GM21367 (cell line): Measurements from ENCODE around the gene HHAT.

Source experiments
- ATAC-seq: cut with Tn5 transposase; IDR thresholded peaks from one replicate; pipeline ENCODE4 v1.9.1; 2021; ENCODE audit not compliant: unreplicated experiment

Gene HHAT

DNA sequence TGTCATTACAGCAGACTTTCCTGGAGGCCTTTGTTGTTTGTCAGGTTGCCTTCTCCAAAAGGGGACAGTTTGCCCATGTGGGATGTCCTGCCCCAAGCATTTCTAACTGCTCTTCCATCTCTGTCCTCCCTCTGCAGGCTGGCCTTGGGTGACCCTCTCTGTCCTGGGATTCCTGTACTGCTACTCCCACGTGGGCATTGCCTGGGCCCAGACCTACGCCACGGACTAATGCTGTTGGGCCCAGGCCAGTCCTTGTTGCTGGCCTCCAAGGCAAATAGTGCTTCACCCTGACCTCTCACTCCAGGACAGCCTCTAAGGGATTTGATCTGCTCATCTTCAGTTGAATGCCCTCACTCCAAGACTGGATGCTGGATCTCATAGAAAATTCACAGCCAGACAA lies 345.4 kb downstream of the HHAT start:
- no peak for ATAC-seq

DNA sequence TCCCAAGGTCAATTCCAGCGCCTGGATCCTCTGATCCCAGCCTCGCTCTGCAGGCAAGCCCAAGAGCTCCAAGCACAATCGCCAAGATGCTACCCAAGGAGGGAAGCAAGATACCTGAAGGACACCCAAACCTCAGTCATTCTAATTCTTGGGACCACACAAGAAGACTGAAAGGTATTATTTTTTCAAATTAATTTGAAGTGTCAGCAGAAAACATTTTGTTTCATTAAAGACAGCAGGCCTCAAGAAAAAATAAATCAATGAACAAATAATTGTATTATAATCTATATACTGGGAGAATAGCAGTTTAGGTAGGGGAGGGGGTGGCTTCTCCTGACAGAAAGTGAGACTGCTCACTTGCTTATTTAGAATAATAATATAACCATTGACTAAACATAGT lies 347.8 kb downstream of the HHAT start:
- no peak for ATAC-seq

DNA sequence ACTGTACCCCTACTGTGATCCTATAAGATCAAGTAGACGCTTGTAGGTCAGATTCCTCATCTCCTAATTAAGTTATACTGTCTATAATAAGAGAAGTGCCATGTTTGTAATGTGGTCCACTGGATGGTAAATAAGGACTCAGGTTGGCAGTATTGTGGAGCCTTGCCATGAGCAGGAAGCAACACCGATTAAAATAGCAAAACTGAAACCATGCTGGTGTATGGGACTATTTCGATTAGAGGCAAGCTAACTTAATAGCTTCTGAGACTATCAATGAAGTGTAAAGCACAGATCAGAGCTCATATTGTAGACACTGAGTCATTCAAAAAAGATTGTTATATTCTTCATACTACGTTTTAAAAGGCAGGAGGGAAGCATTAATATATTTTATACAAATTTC lies 348.8 kb downstream of the HHAT start:
- peak; percentile 83 for ATAC-seq

DNA sequence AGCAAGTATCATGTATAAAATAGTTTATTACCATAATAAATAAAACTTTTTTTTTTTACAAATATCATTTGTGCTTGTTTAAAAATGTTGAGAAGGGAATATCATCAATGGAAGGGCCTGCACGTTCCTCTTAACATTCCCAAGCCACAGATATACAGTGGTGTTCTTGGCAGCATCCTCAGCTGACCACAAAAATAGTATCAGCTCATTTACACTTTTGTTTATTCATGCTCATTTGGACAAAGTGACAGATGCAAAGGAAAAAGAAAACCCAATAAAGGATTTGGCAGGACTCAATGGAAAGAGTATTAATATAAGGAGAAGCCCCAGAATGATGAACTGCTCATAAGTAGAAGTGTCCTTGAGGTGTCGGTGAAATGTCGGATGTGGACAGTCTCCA lies 349.6 kb downstream of the HHAT start:
- ATAC-seq: no peak

DNA sequence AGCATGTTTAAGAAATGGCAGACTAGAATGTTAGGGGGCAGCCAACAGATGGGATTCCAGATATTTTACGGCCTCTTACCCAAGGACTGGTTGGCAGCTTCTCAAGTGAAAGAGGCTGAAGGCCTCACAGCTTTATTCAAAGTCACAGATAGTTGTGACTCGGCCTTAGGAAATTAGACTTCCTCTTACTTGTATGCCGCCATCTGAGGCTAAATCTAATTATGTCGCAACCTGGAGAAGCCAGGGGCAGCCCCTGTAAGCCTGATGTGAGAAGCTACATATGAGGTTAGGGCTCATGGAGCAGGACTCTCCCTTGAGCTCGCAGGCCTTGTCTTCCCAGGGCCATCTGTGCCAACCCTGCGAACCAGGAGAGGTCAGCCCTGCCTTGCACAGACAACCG lies 352.5 kb downstream of the HHAT start:
- no peak for ATAC-seq

DNA sequence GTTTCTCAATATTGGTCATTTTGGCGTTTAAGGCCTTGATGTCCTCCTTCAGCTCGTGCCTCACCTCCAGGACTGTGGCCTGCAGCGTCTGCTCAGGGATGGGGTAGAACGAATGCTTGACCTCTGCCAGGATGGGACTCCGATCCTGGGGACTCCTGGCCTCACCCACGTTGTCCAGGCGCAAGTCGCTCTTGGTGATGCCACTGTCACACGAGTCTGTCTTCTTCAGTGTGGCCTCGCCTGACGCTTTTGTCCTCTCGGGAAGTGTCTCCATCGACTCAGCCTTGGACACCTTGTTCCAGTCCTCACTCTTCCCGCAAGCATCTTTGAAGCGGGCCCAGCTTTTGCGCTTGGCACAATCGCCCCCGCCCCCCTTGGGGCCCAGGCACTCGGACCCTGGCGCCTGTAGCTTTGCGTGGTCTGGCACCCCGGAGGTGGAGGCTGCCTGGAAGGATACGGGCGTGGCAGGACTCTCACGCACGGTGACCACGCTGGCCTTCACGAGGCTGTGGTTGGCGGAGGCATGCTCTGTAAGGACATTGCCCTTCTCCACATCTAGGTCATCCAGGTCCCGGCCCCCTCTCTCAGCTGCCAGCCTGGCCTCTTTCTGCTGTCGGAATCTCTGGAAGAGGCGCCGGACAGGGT lies 354.8 kb downstream of the HHAT start:
- ATAC-seq: no peak

DNA sequence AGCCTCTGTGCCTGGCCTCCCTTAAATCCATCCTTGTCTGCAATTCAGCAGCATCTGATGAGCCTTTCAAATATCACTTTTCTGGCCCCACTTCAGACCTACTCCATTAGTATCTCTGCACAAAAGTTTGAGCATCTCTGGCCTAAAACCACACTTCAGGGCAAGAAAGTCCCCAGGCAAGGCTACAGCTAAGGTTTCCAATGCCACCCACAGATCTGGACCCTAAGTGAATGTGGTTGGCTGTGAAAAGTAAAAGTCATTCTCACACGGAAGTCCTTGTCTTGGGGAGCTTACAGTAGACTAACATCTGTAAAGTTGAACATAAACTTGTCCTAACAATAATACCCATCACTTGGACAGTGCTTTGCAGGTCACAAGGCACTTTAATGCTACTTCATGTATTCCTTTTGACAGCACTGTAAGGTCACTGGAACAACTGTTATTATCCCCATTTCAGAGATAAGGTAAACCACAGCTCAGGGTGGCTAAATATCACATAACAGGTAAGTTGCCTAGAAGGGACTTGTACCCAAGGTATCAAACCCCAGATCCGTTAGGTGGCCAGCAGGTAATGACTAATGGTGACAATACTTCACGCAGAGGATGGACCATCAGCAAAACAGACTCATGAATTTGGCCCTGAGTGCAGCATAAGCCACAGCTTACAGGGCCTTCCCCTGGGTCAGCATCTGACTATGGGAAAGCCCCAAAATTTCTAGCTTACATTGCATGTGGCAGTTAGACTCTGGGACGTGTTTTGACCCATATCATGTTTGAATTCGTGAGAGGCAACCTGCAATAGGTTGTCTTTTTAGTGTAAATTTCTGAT lies 356.0 kb downstream of the HHAT start:
- peak; percentile 76 for ATAC-seq

DNA sequence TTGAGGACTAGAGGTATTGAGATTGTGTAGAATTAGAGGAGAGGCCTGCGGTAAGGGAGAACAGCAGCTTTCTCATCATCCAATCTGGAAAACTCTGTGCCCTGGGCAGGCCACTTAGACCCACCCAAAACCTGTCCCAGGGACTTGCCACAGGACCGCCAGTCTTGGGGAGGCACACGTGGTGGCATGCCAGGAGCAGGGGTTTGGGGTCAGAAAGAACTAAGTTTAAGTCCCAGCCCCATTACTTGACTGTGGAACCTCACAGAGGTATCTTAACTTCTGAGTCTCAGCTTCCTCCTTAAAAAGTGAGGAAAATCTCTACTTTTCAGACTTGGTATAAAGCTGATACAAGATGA lies 356.6 kb downstream of the HHAT start:
- no peak for ATAC-seq

DNA sequence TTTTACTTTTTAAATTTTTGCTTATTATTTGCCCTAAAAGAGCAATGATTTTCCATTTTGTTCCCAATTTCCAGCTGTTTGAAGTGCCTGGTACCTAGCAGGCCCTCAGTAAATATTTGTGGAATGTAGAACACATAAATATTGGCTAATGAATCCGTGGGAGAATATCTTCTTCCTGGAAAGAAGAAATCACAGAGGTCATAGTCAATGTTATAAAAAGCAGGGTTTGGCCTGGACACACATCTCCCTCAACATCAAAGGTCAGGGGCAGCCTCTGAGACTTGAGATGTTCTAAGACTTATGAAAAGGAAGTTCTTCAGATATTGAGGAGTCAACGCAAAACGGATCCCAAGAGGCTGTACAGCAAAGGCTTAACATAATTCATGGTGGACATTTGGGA lies 358.1 kb downstream of the HHAT start:
- ATAC-seq: no peak

DNA sequence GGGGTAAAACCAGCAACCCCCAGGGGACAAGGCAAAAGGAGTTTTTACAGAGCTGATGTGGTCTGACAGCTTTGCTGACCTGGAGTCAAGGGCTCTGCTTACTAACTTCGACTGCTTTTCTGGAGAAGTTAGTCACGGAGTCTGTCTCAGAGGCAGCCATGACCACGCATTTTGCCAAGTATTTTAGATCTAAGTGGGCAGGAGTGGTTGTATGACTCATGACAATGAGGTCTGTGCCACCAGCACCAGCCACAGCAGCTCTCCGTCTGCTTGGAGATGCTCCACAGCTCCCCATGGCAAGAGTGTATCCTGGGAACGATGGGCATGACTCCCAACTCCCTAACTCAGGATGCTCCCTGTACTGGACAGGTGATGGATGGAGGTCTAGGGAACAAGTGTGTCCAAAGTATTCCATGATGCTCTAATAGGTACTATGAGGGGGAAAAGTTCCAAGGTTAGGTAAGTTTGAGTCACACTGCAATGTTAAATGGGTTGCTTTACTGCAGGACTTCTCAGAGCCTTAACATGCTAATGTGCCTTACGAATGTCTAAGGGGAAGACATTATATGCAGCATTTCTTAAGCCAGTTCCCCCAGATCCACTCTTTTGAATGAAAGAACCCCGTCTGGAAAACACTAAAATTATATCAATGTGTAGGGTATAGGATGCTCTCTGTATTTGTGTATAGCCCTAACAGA lies 359.0 kb downstream of the HHAT start:
- ATAC-seq: no peak

DNA sequence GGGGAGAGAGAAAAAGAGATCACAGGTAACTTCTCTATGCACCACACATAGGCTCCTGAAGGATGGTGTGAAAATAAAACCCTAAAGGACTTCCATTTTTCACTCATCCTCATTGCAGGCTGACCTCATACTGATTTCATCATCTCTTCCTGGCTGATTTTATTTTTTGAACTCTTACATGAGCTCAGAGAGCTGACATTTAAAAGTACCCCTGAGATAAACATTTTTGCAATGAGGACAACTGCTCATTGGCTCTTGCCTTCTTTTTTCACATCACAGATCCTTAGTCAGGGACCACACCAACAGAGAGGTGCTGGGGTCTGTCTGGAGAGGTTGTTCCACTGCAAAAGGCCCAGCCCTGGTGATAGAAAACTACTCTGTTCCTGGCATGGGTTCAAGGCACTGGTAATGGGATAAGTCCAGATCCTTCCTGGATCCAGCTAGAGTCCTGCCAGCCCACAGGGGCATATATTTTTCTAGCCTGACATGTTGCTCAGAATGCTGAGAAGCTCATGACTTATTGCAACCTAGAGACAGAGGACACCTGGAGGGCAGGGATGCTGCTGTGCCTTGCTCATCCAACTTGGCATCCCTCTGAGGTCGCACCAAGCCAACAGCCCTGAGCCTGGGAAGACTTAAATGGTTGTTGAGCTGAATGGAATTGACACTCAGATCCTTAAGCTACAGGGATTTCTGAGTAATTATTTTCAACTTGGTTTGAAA lies 360.0 kb downstream of the HHAT start:
- ATAC-seq: no peak

DNA sequence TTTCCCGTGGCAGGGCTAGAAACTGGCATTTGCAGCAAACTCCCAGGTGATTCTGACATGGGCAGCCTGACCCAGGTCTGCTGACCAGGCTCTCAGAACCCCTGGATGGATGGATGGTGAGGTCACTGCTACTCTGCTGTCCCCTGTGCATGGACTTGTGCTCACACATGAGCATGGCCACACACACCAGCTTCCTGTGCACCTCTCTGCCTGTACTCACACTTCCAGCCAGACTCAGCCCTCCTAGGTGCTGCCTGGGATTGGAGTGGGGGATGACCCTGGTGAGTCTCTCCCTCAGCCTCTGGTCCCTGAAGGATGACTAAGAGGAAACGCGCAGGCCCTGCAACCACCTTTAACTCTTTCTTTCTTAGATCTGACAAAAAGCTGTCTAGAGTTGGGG lies 361.1 kb downstream of the HHAT start:
- ATAC-seq: no peak

DNA sequence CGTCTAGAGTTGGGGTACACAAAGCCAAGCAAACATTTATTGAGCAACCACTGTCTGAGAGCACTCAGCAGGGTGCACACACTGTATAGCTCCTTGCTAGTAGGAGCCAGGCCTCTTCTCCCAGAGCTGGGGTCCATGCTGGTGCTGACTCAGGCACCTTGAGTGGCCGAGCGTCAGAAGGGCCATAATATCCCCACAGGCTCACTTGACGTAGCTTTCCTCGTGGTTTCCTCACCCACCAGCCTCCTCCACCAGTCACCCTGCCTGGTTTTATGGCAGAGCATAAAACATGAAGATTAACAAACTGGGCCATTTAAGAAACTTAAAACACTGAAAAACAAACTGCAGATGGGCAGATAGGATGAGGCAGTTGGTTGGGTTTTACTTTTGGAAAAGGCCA lies 361.5 kb downstream of the HHAT start:
- ATAC-seq: no peak

DNA sequence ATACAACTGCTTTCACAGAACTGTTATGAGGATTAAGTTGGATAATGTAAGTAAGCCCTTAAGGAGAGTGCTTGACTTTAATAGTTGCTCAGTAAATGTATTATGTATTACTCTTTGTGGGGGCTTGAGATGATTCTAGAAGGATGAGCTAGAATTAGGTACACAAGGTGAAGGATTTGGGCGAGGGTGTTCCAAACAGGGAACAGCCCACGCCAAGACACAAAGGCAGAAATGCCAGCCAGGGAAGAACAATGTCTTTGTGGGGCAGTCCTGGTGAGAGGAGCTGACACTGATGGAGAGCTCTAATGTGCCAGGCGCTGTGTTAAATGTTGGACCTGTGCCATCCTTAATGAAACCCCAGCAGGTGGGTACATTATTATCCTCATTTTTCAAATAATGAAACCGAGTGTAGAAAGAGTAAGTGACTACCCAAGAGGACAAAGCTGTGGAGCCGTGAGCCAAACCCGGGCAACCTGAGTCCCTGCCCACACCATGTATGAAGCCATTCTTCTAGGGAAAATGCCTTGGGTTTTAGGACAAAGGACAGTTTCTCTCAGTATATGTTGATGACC lies 362.4 kb downstream of the HHAT start:
- ATAC-seq: no peak

DNA sequence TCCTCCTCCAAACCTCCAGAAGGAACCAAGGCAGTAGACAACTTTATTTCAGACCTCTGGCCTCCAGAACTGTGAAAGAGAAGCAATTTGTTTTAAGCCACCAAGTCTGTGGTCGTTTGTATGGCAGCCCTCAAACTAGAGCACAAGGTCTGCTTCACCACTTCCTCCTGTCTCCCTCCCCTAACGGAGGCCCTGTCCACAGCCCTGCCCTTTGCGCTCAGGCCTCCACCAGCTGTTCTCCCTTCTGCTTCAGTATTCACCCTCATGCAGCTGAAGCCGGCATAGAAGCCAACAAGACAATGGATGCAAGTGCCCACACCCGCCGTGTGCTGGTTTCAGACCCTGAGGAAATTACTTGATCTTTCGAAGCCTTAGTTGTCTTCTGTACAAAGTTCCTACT lies 364.1 kb downstream of the HHAT start:
- ATAC-seq: peak; percentile 37

DNA sequence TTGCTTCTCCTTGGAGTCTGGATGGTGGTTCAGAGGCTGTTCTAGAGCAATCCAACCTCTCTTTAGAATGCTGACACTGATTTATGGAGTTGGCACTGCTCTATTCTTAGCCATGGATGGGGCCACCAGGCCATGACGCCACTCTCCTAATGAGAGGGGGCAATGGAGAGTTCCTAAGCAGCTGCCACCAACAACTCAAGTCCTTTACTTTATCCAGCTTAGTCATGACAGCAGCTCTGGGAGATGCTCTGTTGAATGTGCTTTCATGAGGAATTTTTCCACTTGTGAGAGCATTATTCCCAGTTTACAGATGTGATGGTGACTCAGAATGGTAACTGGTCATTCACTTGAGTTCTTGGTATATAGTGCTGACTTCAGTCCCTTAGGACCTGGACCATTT lies 366.3 kb downstream of the HHAT start:
- ATAC-seq: no peak

DNA sequence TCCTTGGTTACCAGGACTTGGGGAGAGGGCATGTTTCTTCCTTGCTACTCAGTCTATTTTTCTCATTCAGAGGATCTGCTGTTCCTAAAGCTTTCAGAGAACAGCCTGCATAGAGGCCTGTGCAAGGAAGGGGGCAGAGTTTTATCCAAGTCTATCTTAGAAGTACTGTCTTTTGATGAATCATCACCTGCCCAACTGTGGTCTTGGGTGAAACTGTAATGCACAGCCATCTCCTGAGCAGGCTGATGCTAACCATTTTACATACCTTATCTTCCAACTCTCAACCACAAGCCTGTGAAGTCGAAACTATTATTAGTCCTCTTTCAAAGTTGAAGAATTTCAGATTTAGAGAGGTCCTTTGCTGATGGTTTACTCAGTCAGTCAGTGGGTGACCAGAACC lies 368.0 kb downstream of the HHAT start:
- ATAC-seq: peak; percentile 95

DNA sequence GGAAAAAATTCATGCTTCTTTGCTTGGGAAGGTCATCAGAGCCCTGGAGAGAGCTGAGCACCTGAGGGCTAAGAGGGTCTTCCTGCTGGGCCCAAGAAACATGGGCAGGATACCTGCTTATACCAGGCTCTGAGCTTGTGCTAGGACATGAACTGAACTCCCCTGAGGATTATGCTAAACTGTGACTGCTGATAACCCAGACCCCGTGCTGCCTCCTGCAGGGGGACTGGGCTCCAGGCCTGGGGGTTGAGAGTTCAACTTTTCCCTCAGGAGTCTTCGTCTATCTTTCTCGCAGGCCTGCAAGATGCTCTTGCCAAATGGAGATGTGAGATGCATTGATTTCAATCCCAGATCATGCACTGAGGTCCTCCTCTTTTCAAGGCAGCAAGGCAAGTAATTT lies 368.5 kb downstream of the HHAT start:
- ATAC-seq: no peak

DNA sequence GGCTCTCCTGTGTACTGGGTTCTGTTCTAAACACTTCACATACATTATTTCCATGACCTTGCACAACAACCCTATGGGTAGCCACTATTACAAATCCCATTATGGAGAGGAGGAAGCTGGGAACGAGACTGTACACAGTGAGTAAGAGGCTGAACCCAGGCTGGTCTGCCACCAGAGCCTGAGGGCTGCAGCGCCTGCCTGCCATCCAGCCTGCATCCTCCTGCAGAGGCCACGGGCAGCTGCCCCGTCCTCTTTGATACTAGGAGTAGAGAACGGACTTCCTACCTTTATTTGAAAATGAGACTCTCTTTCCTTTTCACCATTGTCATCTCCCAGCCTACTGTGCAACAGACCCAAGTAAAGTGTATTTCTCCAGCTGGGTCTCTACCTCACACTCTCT lies 370.0 kb downstream of the HHAT start:
- no peak for ATAC-seq

DNA sequence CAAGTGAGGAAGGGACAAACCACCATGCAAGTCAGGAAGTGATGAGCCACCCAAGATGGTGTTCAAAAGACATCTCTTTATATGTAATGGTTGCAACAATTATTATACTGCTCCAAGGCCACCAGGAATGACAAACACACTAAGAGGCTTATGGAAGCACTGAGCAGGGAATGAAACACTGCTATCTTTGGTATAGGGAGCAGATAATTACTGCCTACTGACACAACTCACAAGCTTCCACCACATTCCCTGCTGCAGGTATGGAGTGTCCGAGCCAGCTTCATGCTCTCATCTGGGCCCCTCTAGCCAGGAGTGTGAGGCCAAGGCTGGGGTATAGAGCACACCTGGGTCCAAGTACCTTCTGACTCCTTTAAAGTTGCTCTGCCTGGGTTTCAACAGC lies 371.4 kb downstream of the HHAT start:
- no peak for ATAC-seq

DNA sequence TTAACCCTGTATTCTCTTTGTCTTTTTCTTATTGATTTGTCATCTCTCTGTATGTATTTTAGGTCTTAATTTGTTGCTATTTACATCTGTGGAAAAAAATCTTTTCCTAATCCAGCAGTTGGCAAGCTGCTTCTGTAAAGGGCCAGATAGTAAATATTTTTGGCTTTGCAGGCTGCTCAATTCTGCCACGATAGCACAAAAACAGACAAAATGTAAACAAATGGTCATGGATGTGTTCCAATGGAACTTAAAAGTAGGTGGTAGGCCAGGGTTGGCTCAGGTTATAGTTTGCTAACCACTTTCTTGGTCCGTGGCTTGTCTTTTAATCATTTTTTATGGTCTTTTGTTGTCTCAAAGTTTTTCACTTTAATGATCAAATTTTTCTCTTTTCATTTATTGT lies 371.8 kb downstream of the HHAT start:
- ATAC-seq: no peak
